SK-N-SH (cell line): ENCODE measurements around the gene C4BPB. TPM values are rescaled to one million over a fixed set of nuclear protein-coding genes. Genes with fewer than 3 reads are reported as not detected.

Source experiments
- CTCF ChIA-PET: fragments of 300-600, 350-600 bp; formaldehyde crosslinking; extraction: SDS; loops from one replicate; lab custom pipeline; 2021; lab: Yijun Ruan, JAX
- POLR2A ChIA-PET: fragments of 350-600 bp; sonication (Branson Sonifier 250); formaldehyde crosslinking; extraction: SDS; loops from one replicate; lab custom pipeline; 2020; ENCODE audit warnings: antibody characterized with exemption, inconsistent platforms; lab: Yijun Ruan, JAX
- DNase-seq: peaks from one replicate; pipeline ENCODE4 v3.0.0; 2012
- H2AFZ ChIP-seq: fragments of 200-600 bp; sonication (generic); 2 replicates; pipeline ENCODE4 v1.8.1; 2016; ENCODE audit warnings: antibody characterized with exemption, mild to moderate bottlenecking, low read depth
- H3F3A ChIP-seq: fragments of 200-600 bp; sonication (generic); replicated peaks from 2 replicates; pipeline ENCODE3; 2016; ENCODE audit warnings: antibody characterized with exemption, mild to moderate bottlenecking; ENCODE audit not compliant: insufficient read depth
- H3K27ac ChIP-seq, 2 experiments: fragments of 200-500 bp in 1 of 2; fragments of 200-600 bp in 1 of 2; sonication (Bioruptor generic) in 1 of 2; sonication (generic), shearing (Covaris generic) in 1 of 2; 2 replicates each; pipeline versions ENCODE4 v1.5.1 to v1.6.1; 2014 to 2016; ENCODE audit warnings: low read depth in 2 of 2, inconsistent platforms in 1 of 2, low read length in 1 of 2, mild to moderate bottlenecking in 1 of 2, mixed read lengths in 1 of 2
- H3K27me3 ChIP-seq: fragments of 200-600 bp; sonication (generic), shearing (Covaris generic); 2 replicates; pipeline ENCODE4 v1.6.1; 2016; ENCODE audit warnings: mixed run types; ENCODE audit not compliant: insufficient read depth
- H3K36me3 ChIP-seq, 2 experiments: fragments of 200-500 bp in 1 of 2; fragments of 200-600 bp in 1 of 2; sonication (Bioruptor generic) in 1 of 2; sonication (generic) in 1 of 2; replicated peaks in 1 of 2; 2 replicates each; pipeline versions ENCODE3 to v1.5.1; 2014 to 2016; ENCODE audit warnings: low read length in 1 of 2, mild to moderate bottlenecking in 1 of 2; ENCODE audit not compliant: insufficient read depth in 2 of 2, control insufficient read depth in 1 of 2
- H3K4me1 ChIP-seq, 2 experiments: fragments of 200-500 bp in 1 of 2; fragments of 200-600 bp in 1 of 2; sonication (Bioruptor generic) in 1 of 2; sonication (generic), shearing (Covaris generic) in 1 of 2; 2 replicates each; pipeline versions ENCODE4 v1.5.1 to v1.6.1; 2014 to 2016; ENCODE audit warnings: low read depth in 1 of 2, low read length in 1 of 2, mixed run types in 1 of 2; ENCODE audit not compliant: insufficient read depth in 2 of 2, control insufficient read depth in 1 of 2
- H3K4me2 ChIP-seq: fragments of 200-600 bp; sonication (generic), shearing (Covaris generic); 2 replicates; pipeline ENCODE4 v1.6.1; 2017; ENCODE audit warnings: mixed run types
- H3K4me3 ChIP-seq, 2 experiments: fragments of 200-500 bp in 1 of 2; fragments of 200-600 bp in 1 of 2; sonication (Bioruptor generic) in 1 of 2; sonication (generic), shearing (Covaris generic) in 1 of 2; 2 replicates each; pipeline versions ENCODE4 v1.5.1 to v1.8.1; 2014 to 2016; ENCODE audit warnings: low read depth in 2 of 2, inconsistent platforms in 1 of 2, low read length in 1 of 2, mild to moderate bottlenecking in 1 of 2, mixed read lengths in 1 of 2, moderate library complexity in 1 of 2
- H3K79me2 ChIP-seq: fragments of 200-600 bp; sonication (generic); 2 replicates; pipeline ENCODE4 v1.8.1; 2017; ENCODE audit warnings: mild to moderate bottlenecking; ENCODE audit not compliant: insufficient read depth
- H3K9ac ChIP-seq: fragments of 200-600 bp; sonication (generic); 2 replicates; pipeline ENCODE4 v1.6.1; 2017; ENCODE audit warnings: mixed run types
- H3K9me2 ChIP-seq: fragments of 200-600 bp; sonication (generic); 2 replicates; pipeline ENCODE4 v1.6.1; 2017; ENCODE audit warnings: mixed run types
- H3K9me3 ChIP-seq: fragments of 200-600 bp; sonication (generic); 2 replicates; pipeline ENCODE4 v1.6.1; 2017; ENCODE audit warnings: mixed run types, mild to moderate bottlenecking, moderate library complexity
- H4K20me1 ChIP-seq: fragments of 200-600 bp; sonication (generic); 2 replicates; pipeline ENCODE4 v1.6.1; 2017; ENCODE audit warnings: mild to moderate bottlenecking, mixed run types; ENCODE audit not compliant: insufficient read depth
- CTCF ChIP-seq: fragments of 200-600 bp; sonication (generic); IDR thresholded peaks from 2 replicates; pipeline ENCODE4 v1.6.1; 2017; ENCODE audit warnings: antibody characterized with exemption, mild to moderate bottlenecking, moderate library complexity
- EP300 ChIP-seq, 2 experiments: IDR thresholded peaks; 2 replicates each; pipeline versions ENCODE4 v1.4.0 to v1.6.1; 2012; ENCODE audit warnings: borderline replicate concordance in 1 of 2, low read depth in 1 of 2, low read length in 1 of 2
- FOXJ3 ChIP-seq: sonication (generic); formaldehyde crosslinking; IDR thresholded peaks from 2 replicates; pipeline ENCODE4 v1.5.1; 2020; ENCODE audit warnings: mild to moderate bottlenecking, missing genetic modification reagents
- FOXM1 ChIP-seq: IDR thresholded peaks from 2 replicates; pipeline ENCODE4 v1.4.0; 2012; ENCODE audit warnings: low read depth, mild to moderate bottlenecking
- GATA2 ChIP-seq: sonication (generic); formaldehyde crosslinking; IDR thresholded peaks from 2 replicates; pipeline ENCODE4 v1.5.0; 2020; ENCODE audit warnings: mild to moderate bottlenecking, missing genetic modification reagents
- IRF3 ChIP-seq: fragments of 150-350 bp; IDR thresholded peaks from 2 replicates; pipeline ENCODE4 v1.6.1; 2016; ENCODE audit warnings: mild to moderate bottlenecking, low read depth, low read length
- MEF2A ChIP-seq: IDR thresholded peaks from 2 replicates; pipeline ENCODE4 v1.4.0; 2012; ENCODE audit warnings: low read depth, borderline replicate concordance
- NFIC ChIP-seq: IDR thresholded peaks from 2 replicates; pipeline ENCODE4 v1.4.0; 2012; ENCODE audit warnings: borderline replicate concordance
- POLR2AphosphoS5 ChIP-seq: IDR thresholded peaks from 2 replicates; pipeline ENCODE4 v1.6.1; 2012; ENCODE audit warnings: low read depth, low read length
- RAD21 ChIP-seq: IDR thresholded peaks from 2 replicates; pipeline ENCODE4 v1.6.1; 2012; ENCODE audit warnings: mild to moderate bottlenecking, low read length
- SMC3 ChIP-seq: IDR thresholded peaks from 2 replicates; pipeline ENCODE4 v1.6.1; 2012; ENCODE audit warnings: low read depth, low read length, improper control_type of control experiment
- WGBS: methylation state at CpG from one replicate; pipeline ENCODE4 v1.1.6; 2017; ENCODE audit warnings: low lambda C conversion rate; 5-methylcytosine and 5-hydroxymethylcytosine counted together
- polyA plus RNA-seq, 3 experiments: library from polyadenylated mRNA; depleted of rRNA; stranded (reverse); fragments of >200 nt; gene quantifications; 2 replicates each; pipeline ENCODE4 v1.2.3, GENCODE V29; 2012

Gene C4BPB
- polyA plus RNA-seq, 1 of the 3 experiments (the other 2 are of a cell fraction): not detected

GRCh38 chr1:207084232-207084631 lies 4.4 kb upstream of the C4BPB start (continued):
- TF ChIP-seq IRF3: no peak
- no peak for TF ChIP-seq MEF2A
- no peak for TF ChIP-seq NFIC
- TF ChIP-seq EP300 (IDR thresholded peaks at IDR 0.05; ENCODE audit: borderline replicate concordance in 1 of 2, low read depth in 1 of 2, low read length in 1 of 2): no peak
- no peak for TF ChIP-seq POLR2AphosphoS5
- TF ChIP-seq, all 33 proteins: peak for 0

- Histone ChIP-seq H3K9ac (no peak overlapping the region), H3K4me3 (no peak overlapping the region; a peak in 1 of 4 replicates), H3K4me2 (no peak overlapping the region), H3K27me3 (peaks cover 7% of the 10 kb centered on the region; the same call in 1 of the 2 replicates), H3F3A (peaks cover 6% of the 10 kb centered on the region), H3K27ac (no peak overlapping the region), H3K36me3 (no peaks in the 10 kb centered on the region), H3K4me1 (no peaks in the 10 kb centered on the region), H4K20me1 (no peaks in the 10 kb centered on the region), H2AFZ (no peak overlapping the region; the same call in 1 of the 2 replicates), H3K9me3 (no peaks in the 10 kb centered on the region), H3K9me2 (no peaks in the 10 kb centered on the region), H3K79me2 (no peaks in the 10 kb centered on the region)
- WGBS: 11% methylated on average over 8 of the region's 8 CpGs
- TF ChIP-seq FOXM1: no peak
- TF ChIP-seq SMC3: peak; percentile 78
- TF ChIP-seq CTCF: peak; percentile 70
- TF ChIP-seq RAD21: peak; percentile 58
- no peak for TF ChIP-seq FOXJ3 (CRISPR knock-in tag)
- peak; percentile 45 for DNase-seq
- CTCF ChIA-PET: interaction anchor here (0.6 to 2.9 kb wide), 18 partner anchors 10 to 415 kb away, joined by 3 to 30 read pairs (median 4); partner anchors contain the start of genes C1orf116, CD55 and PFKFB2
- POLR2A ChIA-PET: no interaction called here
Measured at GRCh38 chr1:207084701-207085180, 3.9 kb upstream of the C4BPB start.

- Histone ChIP-seq H3K27ac (no peak overlapping the region), H3K79me2 (no peaks in the 10 kb centered on the region), H3K4me2 (no peak overlapping the region), H3K9ac (no peak overlapping the region), H3K27me3 (peaks cover 14% of the 10 kb centered on the region; the same call in 1 of the 2 replicates), H3K4me1 (no peaks in the 10 kb centered on the region), H3K9me2 (no peaks in the 10 kb centered on the region), H3K9me3 (no peaks in the 10 kb centered on the region), H4K20me1 (no peaks in the 10 kb centered on the region), H3F3A (peaks cover 3% of the 10 kb centered on the region), H2AFZ (no peak overlapping the region), H3K4me3 (no peak overlapping the region), H3K36me3 (no peaks in the 10 kb centered on the region)
- no peak for DNase-seq
- ChIA-PET CTCF (interaction anchor here (0.9 kb wide), 1 partner anchor 319 kb away, joined by 6 read pairs; no protein-coding TSS in a partner anchor), POLR2A (no interaction called here)
- WGBS: 13% methylated on average over 3 of the region's 3 CpGs
- TF ChIP-seq EP300 (IDR thresholded peaks at IDR 0.05; ENCODE audit: borderline replicate concordance in 1 of 2, low read depth in 1 of 2, low read length in 1 of 2) (no peak), GATA2 (no peak), NFIC (no peak)
Measured at GRCh38 chr1:207085887-207086286, 2.8 kb upstream of the C4BPB start.
